ENCODE measurements around the gene SETD4. TPM values are rescaled to one million over a fixed set of nuclear protein-coding genes. Genes with fewer than 3 reads are reported as not detected.

The SETD4 gene
- total RNA-seq, 1 experiment from 2014 or later = 15.6 TPM

- TF ChIP-seq, protein P1, sequence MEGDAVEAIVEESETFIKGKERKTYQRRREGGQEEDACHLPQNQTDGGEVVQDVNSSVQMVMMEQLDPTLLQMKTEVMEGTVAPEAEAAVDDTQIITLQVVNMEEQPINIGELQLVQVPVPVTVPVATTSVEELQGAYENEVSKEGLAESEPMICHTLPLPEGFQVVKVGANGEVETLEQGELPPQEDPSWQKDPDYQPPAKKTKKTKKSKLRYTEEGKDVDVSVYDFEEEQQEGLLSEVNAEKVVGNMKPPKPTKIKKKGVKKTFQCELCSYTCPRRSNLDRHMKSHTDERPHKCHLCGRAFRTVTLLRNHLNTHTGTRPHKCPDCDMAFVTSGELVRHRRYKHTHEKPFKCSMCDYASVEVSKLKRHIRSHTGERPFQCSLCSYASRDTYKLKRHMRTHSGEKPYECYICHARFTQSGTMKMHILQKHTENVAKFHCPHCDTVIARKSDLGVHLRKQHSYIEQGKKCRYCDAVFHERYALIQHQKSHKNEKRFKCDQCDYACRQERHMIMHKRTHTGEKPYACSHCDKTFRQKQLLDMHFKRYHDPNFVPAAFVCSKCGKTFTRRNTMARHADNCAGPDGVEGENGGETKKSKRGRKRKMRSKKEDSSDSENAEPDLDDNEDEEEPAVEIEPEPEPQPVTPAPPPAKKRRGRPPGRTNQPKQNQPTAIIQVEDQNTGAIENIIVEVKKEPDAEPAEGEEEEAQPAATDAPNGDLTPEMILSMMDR (IDR thresholded peaks at IDR 0.05) = no peak
- TF ChIP-seq, protein P2, sequence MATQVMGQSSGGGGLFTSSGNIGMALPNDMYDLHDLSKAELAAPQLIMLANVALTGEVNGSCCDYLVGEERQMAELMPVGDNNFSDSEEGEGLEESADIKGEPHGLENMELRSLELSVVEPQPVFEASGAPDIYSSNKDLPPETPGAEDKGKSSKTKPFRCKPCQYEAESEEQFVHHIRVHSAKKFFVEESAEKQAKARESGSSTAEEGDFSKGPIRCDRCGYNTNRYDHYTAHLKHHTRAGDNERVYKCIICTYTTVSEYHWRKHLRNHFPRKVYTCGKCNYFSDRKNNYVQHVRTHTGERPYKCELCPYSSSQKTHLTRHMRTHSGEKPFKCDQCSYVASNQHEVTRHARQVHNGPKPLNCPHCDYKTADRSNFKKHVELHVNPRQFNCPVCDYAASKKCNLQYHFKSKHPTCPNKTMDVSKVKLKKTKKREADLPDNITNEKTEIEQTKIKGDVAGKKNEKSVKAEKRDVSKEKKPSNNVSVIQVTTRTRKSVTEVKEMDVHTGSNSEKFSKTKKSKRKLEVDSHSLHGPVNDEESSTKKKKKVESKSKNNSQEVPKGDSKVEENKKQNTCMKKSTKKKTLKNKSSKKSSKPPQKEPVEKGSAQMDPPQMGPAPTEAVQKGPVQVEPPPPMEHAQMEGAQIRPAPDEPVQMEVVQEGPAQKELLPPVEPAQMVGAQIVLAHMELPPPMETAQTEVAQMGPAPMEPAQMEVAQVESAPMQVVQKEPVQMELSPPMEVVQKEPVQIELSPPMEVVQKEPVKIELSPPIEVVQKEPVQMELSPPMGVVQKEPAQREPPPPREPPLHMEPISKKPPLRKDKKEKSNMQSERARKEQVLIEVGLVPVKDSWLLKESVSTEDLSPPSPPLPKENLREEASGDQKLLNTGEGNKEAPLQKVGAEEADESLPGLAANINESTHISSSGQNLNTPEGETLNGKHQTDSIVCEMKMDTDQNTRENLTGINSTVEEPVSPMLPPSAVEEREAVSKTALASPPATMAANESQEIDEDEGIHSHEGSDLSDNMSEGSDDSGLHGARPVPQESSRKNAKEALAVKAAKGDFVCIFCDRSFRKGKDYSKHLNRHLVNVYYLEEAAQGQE (IDR thresholded peaks at IDR 0.05; ENCODE audit: insufficient read depth in 1 of 2, low read depth in 2 of 2, low read length in 1 of 2) = no peak
- TF ChIP-seq SIN3A (IDR thresholded peaks at IDR 0.05; ENCODE audit: borderline replicate concordance, insufficient read depth, low read depth, low read length) (no peak), POLR2AphosphoS5 (IDR thresholded peaks at IDR 0.05; ENCODE audit: low read depth, low read length) (no peak), TCF7L2 (IDR thresholded peaks at IDR 0.05; ENCODE audit: low read depth, low read length) (no peak)
- no TSS peak for BruUV-seq (replicated peaks)
- intact Hi-C loops (cut with micrococcal nuclease; ENCODE audit: unreplicated experiment) = no loop called here
- Histone ChIP-seq H3K4me3 (ENCODE audit: low read depth in 2 of 2, low read length in 2 of 2) (no peak overlapping the region), H3K27ac (ENCODE audit: low read length) (no peak overlapping the region), H3K27me3 (ENCODE audit: control insufficient read depth, insufficient read depth, low read length) (no peaks in the 10 kb centered on the region; the same call in none of the 2 replicates), H3K36me3 (ENCODE audit: control insufficient read depth, insufficient read depth, low read length) (no peaks in the 10 kb centered on the region), H3K4me1 (ENCODE audit: control insufficient read depth, insufficient read depth, low read length) (no peaks in the 10 kb centered on the region), H3K9me3 (ENCODE audit: control insufficient read depth, insufficient read depth, low read depth, low read length) (no peaks in the 10 kb centered on the region)
- POLR2A ChIA-PET = no interaction called here
- in situ Hi-C loops (cut with HindIII; ENCODE audit: low pct_unique_long_range_greater_than_20kb, low sequenced_read_pairs) = no loop called here
- CTCF ChIA-PET = no interaction called here
- DNase-seq (ENCODE audit: low read depth, low spot score) (no peak), ATAC-seq (no peak)
Observed at GRCh38 chr21:35990609-35991008, 69.7 kb downstream of the SETD4 start.

DNA sequence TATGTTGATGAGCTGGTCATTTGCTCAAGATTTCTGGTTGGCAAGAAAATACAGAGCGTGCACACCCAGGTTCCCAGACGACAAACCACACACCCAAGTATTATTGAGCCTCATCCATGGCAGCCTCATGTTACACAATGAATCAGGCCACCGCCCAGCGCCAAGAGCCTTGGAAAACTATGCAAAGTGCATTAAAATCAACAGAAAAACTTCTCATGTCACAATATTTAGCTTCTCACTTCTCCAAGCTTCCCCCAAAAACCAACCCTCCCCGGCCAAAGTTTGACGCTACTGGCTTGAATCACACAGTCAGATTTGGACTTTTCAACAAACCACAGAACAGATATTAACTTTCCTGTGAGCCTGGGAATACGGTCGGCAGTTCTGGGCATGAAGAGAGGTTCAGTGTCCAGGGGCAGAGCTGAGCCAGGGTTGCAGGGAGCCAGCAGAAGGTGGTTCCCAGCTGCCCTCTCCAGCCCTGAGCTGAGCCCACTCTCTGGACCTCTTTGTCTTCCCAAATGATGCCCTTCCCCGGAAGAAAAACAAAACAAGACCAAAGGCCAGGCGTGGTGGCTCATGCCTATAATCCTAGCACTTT, 71.1 kb downstream of the SETD4 start:
- H3K4me1 ChIP-seq (ENCODE audit: control insufficient read depth, insufficient read depth, low read length) = no peaks in the 10 kb centered on the region
- ATAC-seq = no peak
- H3K27me3 ChIP-seq (ENCODE audit: control insufficient read depth, insufficient read depth, low read length) = no peaks in the 10 kb centered on the region; the same call in 1 of the 2 replicates
- H3K9me3 ChIP-seq (ENCODE audit: control insufficient read depth, insufficient read depth, low read depth, low read length) = no peaks in the 10 kb centered on the region
- TF ChIP-seq POLR2AphosphoS5 (IDR thresholded peaks at IDR 0.05; ENCODE audit: low read depth, low read length) = no peak
- TF ChIP-seq SIN3A (IDR thresholded peaks at IDR 0.05; ENCODE audit: borderline replicate concordance, insufficient read depth, low read depth, low read length) = no peak
- TF ChIP-seq TCF7L2 (IDR thresholded peaks at IDR 0.05; ENCODE audit: low read depth, low read length) = no peak
- TF ChIP-seq, protein P1 (IDR thresholded peaks at IDR 0.05) = no peak
- TF ChIP-seq, protein P2 (IDR thresholded peaks at IDR 0.05; ENCODE audit: insufficient read depth in 1 of 2, low read depth in 2 of 2, low read length in 1 of 2) = no peak
- H3K4me3 ChIP-seq (ENCODE audit: low read depth in 2 of 2, low read length in 2 of 2) = no peak overlapping the region
- CTCF ChIA-PET = interaction anchor here (0.7 kb wide), 1 partner anchor 32 kb away, joined by 3 read pairs; no protein-coding TSS in a partner anchor
- H3K36me3 ChIP-seq (ENCODE audit: control insufficient read depth, insufficient read depth, low read length) = no peaks in the 10 kb centered on the region
- in situ Hi-C loops (cut with HindIII; ENCODE audit: low pct_unique_long_range_greater_than_20kb, low sequenced_read_pairs) (no loop called here), intact Hi-C loops (cut with micrococcal nuclease; ENCODE audit: unreplicated experiment) (no loop called here)
- no TSS peak for BruUV-seq (replicated peaks)
- no peak overlapping the region for H3K27ac ChIP-seq (ENCODE audit: low read length)
- POLR2A ChIA-PET = no interaction called here
- no peak for DNase-seq (ENCODE audit: low read depth, low spot score)
